HCT116 (cell line): ENCODE results near the gene ASS1.

Experiments
- CEBPB ChIP-seq: IDR thresholded peaks from 2 replicates; pipeline ENCODE4 v1.6.1; 2012; ENCODE audit warnings: low read depth
- JUND ChIP-seq: IDR thresholded peaks from 2 replicates; pipeline ENCODE4 v1.6.1; 2012
- POLR2AphosphoS5 ChIP-seq: IDR thresholded peaks from 2 replicates; pipeline ENCODE4 v1.6.1; 2011; ENCODE audit warnings: mild to moderate bottlenecking, low read depth, low read length, moderate library complexity
- TF ChIP-seq, protein P1 (sequence below): IDR thresholded peaks from 2 replicates; pipeline ENCODE4 v1.6.1; 2011; ENCODE audit warnings: mild to moderate bottlenecking, low read length, moderate library complexity; ENCODE audit not compliant: insufficient replicate concordance; ENCODE audit errors: extremely low read depth
- TF ChIP-seq, protein P2 (sequence below), 3 experiments: fragments of 200-600 bp in 1 of 3; sonication (generic) in 1 of 3; IDR thresholded peaks in 2 of 3; conservative IDR thresholded peaks in 1 of 3; 2 replicates each; pipeline ENCODE4 v1.5.1; 2012 to 2017; ENCODE audit warnings: low read depth in 2 of 3, low read length in 2 of 3, antibody characterized with exemption in 1 of 3, borderline replicate concordance in 1 of 3, control low read depth in 1 of 3, mild to moderate bottlenecking in 1 of 3, mixed read lengths in 1 of 3, mixed run types in 1 of 3, moderate library complexity in 1 of 3; ENCODE audit not compliant: insufficient read depth in 1 of 3

DNA sequence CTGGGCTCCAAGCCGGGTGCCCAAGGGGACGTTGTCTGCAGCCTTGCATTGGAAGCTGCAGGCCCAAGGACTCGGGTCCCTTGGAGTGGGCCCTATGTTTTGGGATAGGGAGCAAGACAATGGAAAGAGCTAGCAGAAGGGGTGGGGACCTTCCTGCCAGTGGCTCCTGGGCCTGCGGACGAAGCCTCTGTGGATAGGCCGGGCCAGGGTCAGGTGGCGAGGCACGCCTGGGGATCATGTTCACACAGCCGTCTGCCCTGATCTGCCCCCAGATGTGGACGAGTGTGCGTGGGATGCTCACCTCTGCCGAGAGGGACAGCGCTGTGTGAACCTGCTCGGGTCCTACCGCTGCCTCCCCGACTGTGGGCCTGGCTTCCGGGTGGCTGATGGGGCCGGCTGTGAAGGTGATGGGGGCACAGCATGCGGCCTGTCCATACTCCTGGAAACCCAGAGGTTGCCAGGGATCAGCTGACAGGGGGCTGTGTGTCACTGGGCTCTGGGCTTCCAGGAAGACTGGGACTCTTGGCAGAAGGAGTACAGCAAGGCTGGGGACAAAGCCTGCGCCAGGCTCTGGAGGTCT, 16.6 kb upstream of the ASS1 start:
- no peak for TF ChIP-seq POLR2AphosphoS5
- TF ChIP-seq, protein P1, sequence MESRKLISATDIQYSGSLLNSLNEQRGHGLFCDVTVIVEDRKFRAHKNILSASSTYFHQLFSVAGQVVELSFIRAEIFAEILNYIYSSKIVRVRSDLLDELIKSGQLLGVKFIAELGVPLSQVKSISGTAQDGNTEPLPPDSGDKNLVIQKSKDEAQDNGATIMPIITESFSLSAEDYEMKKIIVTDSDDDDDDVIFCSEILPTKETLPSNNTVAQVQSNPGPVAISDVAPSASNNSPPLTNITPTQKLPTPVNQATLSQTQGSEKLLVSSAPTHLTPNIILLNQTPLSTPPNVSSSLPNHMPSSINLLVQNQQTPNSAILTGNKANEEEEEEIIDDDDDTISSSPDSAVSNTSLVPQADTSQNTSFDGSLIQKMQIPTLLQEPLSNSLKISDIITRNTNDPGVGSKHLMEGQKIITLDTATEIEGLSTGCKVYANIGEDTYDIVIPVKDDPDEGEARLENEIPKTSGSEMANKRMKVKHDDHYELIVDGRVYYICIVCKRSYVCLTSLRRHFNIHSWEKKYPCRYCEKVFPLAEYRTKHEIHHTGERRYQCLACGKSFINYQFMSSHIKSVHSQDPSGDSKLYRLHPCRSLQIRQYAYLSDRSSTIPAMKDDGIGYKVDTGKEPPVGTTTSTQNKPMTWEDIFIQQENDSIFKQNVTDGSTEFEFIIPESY = no peak
- TF ChIP-seq, protein P2, sequence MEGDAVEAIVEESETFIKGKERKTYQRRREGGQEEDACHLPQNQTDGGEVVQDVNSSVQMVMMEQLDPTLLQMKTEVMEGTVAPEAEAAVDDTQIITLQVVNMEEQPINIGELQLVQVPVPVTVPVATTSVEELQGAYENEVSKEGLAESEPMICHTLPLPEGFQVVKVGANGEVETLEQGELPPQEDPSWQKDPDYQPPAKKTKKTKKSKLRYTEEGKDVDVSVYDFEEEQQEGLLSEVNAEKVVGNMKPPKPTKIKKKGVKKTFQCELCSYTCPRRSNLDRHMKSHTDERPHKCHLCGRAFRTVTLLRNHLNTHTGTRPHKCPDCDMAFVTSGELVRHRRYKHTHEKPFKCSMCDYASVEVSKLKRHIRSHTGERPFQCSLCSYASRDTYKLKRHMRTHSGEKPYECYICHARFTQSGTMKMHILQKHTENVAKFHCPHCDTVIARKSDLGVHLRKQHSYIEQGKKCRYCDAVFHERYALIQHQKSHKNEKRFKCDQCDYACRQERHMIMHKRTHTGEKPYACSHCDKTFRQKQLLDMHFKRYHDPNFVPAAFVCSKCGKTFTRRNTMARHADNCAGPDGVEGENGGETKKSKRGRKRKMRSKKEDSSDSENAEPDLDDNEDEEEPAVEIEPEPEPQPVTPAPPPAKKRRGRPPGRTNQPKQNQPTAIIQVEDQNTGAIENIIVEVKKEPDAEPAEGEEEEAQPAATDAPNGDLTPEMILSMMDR (IDR thresholded peaks at IDR 0.05 in 2 of 3, conservative IDR thresholded peaks at IDR 0.05 in 1 of 3; ENCODE audit: borderline replicate concordance in 1 of 3, insufficient read depth in 1 of 3, low read depth in 2 of 3, low read length in 2 of 3) = no peak
- TF ChIP-seq JUND = no peak
- TF ChIP-seq CEBPB = no peak
